Measurements from ENCODE around the gene MME.

GRCh38 chr3:155069729-155070128, 10.4 kb upstream of the MME start:
- no peak for TF ChIP-seq REST (IDR thresholded peaks at IDR 0.05; ENCODE audit: low read depth)
- no peak for TF ChIP-seq MAX (IDR thresholded peaks at IDR 0.05)
- no peak for TF ChIP-seq NFIC (IDR thresholded peaks at IDR 0.05)
- no peak for TF ChIP-seq EGR1 (IDR thresholded peaks at IDR 0.05)
- no peak for TF ChIP-seq YY1 (IDR thresholded peaks at IDR 0.05; ENCODE audit: low read depth)
- no peak for TF ChIP-seq TAF1 (IDR thresholded peaks at IDR 0.05; ENCODE audit: low read depth)
- no peak for TF ChIP-seq EP300 (IDR thresholded peaks at IDR 0.05; ENCODE audit: borderline replicate concordance)
- TF ChIP-seq TCF12 (IDR thresholded peaks at IDR 0.05; ENCODE audit: low read depth), result no peak
- no peak for TF ChIP-seq TEAD4 (IDR thresholded peaks at IDR 0.05)

Measured in Ishikawa (cell line).